H1 (cell line): ENCODE results near the gene TCF25. TPM values are rescaled to one million over a fixed set of nuclear protein-coding genes. Genes with fewer than 3 reads are reported as not detected.

Source experiments
- BACH1 ChIP-seq: IDR thresholded peaks from 2 replicates; pipeline ENCODE4 v1.6.1; 2012; ENCODE audit warnings: low read length, improper control_type of control experiment
- EZH2 ChIP-seq: fragments of 200-600 bp; sonication (generic); IDR thresholded peaks from 2 replicates; pipeline ENCODE4 v1.7.1; 2012; ENCODE audit warnings: low read depth, mild to moderate bottlenecking, moderate library complexity, low read length, inconsistent platforms; ENCODE audit not compliant: severe bottlenecking
- KDM4A ChIP-seq: IDR thresholded peaks from one replicate; pipeline ENCODE4 v1.7.1; 2012; ENCODE audit warnings: low read depth, mild to moderate bottlenecking, moderate library complexity, low read length, inconsistent platforms; ENCODE audit not compliant: severe bottlenecking
- RFX5 ChIP-seq: IDR thresholded peaks from 2 replicates; pipeline ENCODE4 v1.6.1; 2011; ENCODE audit warnings: low read depth, low read length, improper control_type of control experiment, borderline replicate concordance
- SIX5 ChIP-seq: IDR thresholded peaks from 2 replicates; pipeline ENCODE4 v1.6.1; 2011; ENCODE audit warnings: mild to moderate bottlenecking, low read depth, low read length
- TCF12 ChIP-seq: IDR thresholded peaks from 2 replicates; pipeline ENCODE4 v1.6.1; 2011; ENCODE audit warnings: low read depth, mild to moderate bottlenecking, low read length
- polyA plus RNA-seq, 7 experiments: library from polyadenylated mRNA; depleted of rRNA in 3 of 7; stranded (reverse) in 5 of 7; unstranded in 2 of 7; fragments of >200 nt in 5 of 7; fragments of 200-250 nt in 2 of 7; gene quantifications; 1 replicate in 5 of 7; 2 replicates in 1 of 7; 4 replicates in 1 of 7; pipeline versions ENCODE4 v1.2.1 to v1.2.3, GENCODE V29; 2011 to 2013; ENCODE audit warnings: missing spikeins in 2 of 7, mixed read lengths in 2 of 7
- total RNA-seq: library from RNA; stranded (reverse); fragmentation: NEBNext Ultra II Directional; extraction: Animal tissue kit (Norgen Biotek cat#: 25700); gene quantifications from 2 replicates; pipeline ENCODE4 v1.2.1, GENCODE V29; 2021

The TCF25 gene
- total and polyA plus RNA-seq, 2 of the 8 experiments (the other 6 are each of a cell fraction or from before 2014, with no cell fraction given), result 78.1 to 102 TPM

DNA sequence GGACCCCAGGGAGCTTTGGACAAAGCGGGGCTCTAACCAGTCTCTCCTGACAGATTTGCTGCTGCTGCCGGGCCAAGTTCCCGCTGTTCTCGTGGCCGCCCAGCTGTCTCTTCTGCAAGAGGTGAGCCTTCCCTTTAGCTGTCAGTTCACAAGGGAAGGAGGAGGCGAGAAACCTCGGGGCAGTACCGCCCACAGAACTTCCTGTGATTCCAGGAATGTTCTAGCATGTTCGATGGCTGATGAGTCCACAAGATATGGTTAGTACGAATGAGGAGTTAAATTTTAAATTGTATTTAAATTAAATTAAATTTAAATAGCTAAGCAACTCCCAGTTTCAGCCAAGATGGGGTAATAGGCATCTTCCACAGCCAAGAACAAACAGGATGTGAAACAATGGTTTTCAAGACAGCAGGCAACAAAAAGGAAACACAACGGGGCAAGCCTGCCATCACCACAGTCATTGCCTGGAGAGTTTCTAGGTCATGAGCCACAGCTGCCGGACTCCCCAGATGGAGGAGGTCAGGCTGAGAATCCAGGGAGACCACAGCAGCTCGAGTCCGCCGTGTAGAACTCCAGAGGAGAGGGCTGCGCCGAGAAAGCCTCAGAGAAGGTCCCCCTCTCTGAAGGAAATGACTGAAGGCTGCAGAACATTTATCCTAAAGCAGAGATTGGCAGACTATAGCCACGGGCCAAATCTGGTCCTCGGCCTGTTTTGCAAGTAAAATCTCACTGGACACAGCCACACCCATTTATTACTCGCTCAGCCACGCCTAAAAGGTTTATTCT is 9.5 kb upstream of the TCF25 start (continued):
- no peak for TF ChIP-seq TCF12
- TF ChIP-seq SIX5, result no peak
- no peak for TF ChIP-seq BACH1
- TF ChIP-seq KDM4A, result no peak
- no peak for TF ChIP-seq RFX5
- no peak for TF ChIP-seq EZH2
